Measurements from ENCODE around the gene LCN9.

GRCh38 chr9:135714242-135715055 lies 51.3 kb downstream of the LCN9 start:
- TF ChIP-seq, protein P1, sequence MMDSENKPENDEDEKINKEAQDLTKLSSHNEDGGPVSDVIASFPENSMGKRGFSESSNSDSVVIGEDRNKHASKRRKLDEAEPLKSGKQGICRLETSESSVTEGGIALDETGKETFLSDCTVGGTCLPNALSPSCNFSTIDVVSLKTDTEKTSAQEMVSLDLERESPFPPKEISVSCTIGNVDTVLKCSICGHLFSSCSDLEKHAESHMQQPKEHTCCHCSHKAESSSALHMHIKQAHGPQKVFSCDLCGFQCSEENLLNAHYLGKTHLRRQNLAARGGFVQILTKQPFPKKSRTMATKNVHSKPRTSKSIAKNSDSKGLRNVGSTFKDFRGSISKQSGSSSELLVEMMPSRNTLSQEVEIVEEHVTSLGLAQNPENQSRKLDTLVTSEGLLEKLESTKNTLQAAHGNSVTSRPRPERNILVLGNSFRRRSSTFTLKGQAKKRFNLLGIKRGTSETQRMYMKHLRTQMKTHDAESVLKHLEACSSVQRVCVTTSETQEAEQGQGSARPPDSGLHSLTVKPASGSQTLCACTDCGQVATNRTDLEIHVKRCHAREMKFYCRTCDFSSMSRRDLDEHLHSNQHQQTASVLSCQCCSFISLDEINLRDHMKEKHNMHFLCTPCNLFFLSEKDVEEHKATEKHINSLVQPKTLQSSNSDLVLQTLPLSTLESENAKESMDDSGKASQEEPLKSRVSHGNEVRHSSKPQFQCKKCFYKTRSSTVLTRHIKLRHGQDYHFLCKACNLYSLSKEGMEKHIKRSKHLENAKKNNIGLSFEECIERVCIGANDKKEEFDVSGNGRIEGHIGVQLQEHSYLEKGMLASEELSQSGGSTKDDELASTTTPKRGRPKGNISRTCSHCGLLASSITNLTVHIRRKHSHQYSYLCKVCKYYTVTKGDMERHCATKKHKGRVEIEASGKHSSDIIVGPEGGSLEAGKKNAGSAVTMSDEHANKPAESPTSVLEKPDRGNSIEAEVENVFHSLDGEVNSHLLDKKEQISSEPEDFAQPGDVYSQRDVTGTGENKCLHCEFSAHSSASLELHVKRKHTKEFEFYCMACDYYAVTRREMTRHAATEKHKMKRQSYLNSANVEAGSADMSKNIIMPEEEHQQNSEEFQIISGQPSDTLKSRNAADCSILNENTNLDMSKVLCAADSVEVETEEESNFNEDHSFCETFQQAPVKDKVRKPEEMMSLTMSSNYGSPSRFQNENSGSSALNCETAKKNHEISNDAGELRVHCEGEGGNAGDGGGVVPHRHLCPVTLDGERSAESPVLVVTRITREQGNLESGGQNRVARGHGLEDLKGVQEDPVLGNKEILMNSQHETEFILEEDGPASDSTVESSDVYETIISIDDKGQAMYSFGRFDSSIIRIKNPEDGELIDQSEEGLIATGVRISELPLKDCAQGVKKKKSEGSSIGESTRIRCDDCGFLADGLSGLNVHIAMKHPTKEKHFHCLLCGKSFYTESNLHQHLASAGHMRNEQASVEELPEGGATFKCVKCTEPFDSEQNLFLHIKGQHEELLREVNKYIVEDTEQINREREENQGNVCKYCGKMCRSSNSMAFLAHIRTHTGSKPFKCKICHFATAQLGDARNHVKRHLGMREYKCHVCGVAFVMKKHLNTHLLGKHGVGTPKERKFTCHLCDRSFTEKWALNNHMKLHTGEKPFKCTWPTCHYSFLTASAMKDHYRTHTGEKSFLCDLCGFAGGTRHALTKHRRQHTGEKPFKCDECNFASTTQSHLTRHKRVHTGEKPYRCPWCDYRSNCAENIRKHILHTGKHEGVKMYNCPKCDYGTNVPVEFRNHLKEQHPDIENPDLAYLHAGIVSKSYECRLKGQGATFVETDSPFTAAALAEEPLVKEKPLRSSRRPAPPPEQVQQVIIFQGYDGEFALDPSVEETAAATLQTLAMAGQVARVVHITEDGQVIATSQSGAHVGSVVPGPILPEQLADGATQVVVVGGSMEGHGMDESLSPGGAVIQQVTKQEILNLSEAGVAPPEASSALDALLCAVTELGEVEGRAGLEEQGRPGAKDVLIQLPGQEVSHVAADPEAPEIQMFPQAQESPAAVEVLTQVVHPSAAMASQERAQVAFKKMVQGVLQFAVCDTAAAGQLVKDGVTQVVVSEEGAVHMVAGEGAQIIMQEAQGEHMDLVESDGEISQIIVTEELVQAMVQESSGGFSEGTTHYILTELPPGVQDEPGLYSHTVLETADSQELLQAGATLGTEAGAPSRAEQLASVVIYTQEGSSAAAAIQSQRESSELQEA (CRISPR knock-in tag; IDR thresholded peaks at IDR 0.05; ENCODE audit: not compliant biosample characterization), result no peak
- no peak for TF ChIP-seq DPF2 (CRISPR knock-in tag; IDR thresholded peaks at IDR 0.05; ENCODE audit: borderline replicate concordance, low read depth)
